Muscle layer of colon (tissue), 2 donors: ENCODE measurements around the gene WDCP.

Experiments
- H3K27ac ChIP-seq: one replicate; pipeline ENCODE4 v1.7.0; 2013; ENCODE audit warnings: low read depth, mild to moderate bottlenecking, low read length, moderate library complexity
- H3K27me3 ChIP-seq, 2 donors: one replicate each; pipeline ENCODE4 v1.7.0; 2013; ENCODE audit warnings: low read length in 2 of 2, mild to moderate bottlenecking in 2 of 2; ENCODE audit not compliant: insufficient read depth in 2 of 2, control insufficient read depth in 1 of 2
- H3K36me3 ChIP-seq: one replicate; pipeline ENCODE4 v1.7.0; 2013; ENCODE audit warnings: mild to moderate bottlenecking, low read length; ENCODE audit not compliant: insufficient read depth
- H3K4me1 ChIP-seq: one replicate; pipeline ENCODE4 v1.7.0; 2013; ENCODE audit warnings: mild to moderate bottlenecking, low read length; ENCODE audit not compliant: insufficient read depth
- H3K4me3 ChIP-seq, 2 donors: one replicate each; pipeline ENCODE4 v1.7.0; 2013; ENCODE audit warnings: low read length in 2 of 2, low read depth in 1 of 2, mild to moderate bottlenecking in 1 of 2, moderate library complexity in 1 of 2
- H3K9ac ChIP-seq: one replicate; pipeline ENCODE4 v1.7.0; 2013; ENCODE audit warnings: low read length
- H3K9me3 ChIP-seq: one replicate; pipeline ENCODE4 v1.7.0; 2013; ENCODE audit warnings: mild to moderate bottlenecking, low read length
- donor health status: abdominal sarcoma.
- donor health status: Adenocarcinoma of cecum.

WDCP gene

DNA sequence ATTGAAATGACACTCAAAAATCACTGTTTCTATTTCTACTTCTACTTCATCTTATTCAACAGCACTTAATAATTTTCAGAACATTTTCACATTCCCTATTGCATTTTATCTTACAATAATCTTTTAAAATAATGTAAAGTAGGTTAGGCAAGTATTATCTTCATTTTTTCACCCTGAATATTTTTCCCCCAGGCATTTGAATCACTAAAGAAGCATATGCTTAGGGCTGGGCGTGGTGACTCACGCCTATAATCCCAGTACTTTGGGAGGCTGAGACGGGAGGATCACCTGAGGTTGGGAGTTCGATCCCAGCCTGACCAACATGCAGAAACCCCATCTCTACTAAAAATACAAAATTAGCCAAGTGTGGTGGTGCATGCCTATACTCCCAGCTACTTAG lies 6.7 kb downstream of the WDCP start:
- H3K27me3 ChIP-seq: no peaks in the 10 kb centered on the region
- H3K27ac ChIP-seq: no peak overlapping the region
- no peaks in the 10 kb centered on the region for H3K9me3 ChIP-seq
- H3K4me3 ChIP-seq: no peak overlapping the region
- H3K36me3 ChIP-seq: peaks cover 22% of the 10 kb centered on the region
- no peak overlapping the region for H3K9ac ChIP-seq
- H3K4me1 ChIP-seq: no peaks in the 10 kb centered on the region

DNA sequence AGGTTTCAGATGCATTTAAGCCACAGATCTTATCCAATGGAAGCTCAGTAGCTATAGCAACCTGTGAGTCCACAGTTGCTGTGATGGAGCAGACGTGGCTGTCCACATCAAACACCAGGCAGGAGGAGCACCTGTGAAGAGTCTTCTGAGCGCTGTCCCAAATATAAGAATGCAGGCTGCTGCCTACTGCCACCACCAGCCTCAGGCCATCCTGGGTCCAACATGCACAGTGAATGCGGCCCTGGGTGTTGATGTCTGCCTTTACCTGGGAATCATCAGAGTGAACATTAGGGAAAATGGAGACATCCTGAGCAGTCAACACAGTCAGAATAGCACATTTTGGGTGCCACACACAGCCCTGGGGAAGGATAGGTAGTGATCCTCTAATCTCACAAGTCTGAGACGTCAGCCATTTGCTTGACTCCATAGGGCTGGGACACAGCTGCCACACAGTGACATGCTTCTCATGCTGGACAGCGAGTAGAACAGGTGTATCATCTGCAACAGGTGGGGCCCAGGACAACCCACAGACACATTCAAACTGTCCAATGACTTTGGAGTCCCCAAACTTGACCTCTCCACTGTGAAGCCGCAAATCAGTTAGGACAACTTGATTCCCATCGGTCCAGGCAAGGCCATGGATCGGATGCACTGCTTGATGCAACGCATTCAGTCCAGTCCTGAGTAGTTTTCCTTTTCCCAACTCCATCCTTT lies 8.2 kb downstream of the WDCP start:
- Histone ChIP-seq H3K4me1 (no peaks in the 10 kb centered on the region), H3K9me3 (no peaks in the 10 kb centered on the region), H3K27ac (no peak overlapping the region), H3K4me3 (no peak overlapping the region), H3K9ac (no peak overlapping the region), H3K27me3 (no peaks in the 10 kb centered on the region), H3K36me3 (peaks cover 22% of the 10 kb centered on the region)

- Histone ChIP-seq H3K4me3 (no peak overlapping the region), H3K9ac (no peak overlapping the region), H3K4me1 (no peaks in the 10 kb centered on the region), H3K9me3 (no peaks in the 10 kb centered on the region), H3K36me3 (peaks cover 26% of the 10 kb centered on the region), H3K27me3 (no peaks in the 10 kb centered on the region), H3K27ac (no peak overlapping the region)
Observed at GRCh38 chr2:24026233-24026632, 21.0 kb downstream of the WDCP start.

DNA sequence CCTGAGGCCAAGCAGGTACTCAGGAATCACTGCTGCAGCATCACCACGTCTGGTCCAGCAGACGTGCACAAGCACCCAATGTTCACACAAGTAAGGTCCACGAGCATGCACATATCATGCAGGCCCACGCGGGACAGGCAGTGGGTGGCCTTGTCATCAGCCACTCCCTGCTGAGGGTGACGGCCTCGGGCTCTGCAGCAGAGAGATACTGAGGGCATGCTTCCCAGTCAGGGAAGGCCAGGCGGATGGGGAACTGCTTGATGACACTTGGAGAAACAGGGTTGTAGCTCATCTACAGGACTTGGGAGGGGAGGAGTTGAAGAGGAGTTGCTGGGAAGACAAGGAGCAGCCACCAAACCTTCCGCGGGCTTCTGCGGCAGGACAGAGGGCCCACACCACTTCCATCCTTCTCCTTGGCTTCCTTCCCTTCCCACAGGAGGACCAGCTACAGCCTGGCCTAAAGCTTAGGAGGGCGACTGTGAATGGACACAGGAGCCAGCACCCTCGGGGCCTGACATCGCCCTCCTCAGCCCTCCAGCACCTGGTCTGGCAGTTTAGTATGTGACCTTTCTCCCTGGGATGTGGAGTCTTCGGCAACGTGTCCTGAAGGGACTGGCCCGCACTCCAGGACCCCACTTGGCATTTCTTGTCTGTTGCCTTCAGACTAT lies 22.1 kb downstream of the WDCP start:
- Histone ChIP-seq H3K27ac (no peak overlapping the region), H3K9ac (no peak overlapping the region), H3K4me1 (no peaks in the 10 kb centered on the region), H3K27me3 (no peaks in the 10 kb centered on the region), H3K4me3 (no peak overlapping the region), H3K36me3 (peaks cover 18% of the 10 kb centered on the region), H3K9me3 (no peaks in the 10 kb centered on the region)

GRCh38 chr2:24024018-24024417 lies 23.2 kb downstream of the WDCP start:
- Histone ChIP-seq H3K4me3 (no peak overlapping the region), H3K27me3 (no peaks in the 10 kb centered on the region), H3K4me1 (no peaks in the 10 kb centered on the region), H3K27ac (no peak overlapping the region), H3K9ac (no peak overlapping the region), H3K36me3 (peaks cover 7% of the 10 kb centered on the region), H3K9me3 (no peaks in the 10 kb centered on the region)

DNA sequence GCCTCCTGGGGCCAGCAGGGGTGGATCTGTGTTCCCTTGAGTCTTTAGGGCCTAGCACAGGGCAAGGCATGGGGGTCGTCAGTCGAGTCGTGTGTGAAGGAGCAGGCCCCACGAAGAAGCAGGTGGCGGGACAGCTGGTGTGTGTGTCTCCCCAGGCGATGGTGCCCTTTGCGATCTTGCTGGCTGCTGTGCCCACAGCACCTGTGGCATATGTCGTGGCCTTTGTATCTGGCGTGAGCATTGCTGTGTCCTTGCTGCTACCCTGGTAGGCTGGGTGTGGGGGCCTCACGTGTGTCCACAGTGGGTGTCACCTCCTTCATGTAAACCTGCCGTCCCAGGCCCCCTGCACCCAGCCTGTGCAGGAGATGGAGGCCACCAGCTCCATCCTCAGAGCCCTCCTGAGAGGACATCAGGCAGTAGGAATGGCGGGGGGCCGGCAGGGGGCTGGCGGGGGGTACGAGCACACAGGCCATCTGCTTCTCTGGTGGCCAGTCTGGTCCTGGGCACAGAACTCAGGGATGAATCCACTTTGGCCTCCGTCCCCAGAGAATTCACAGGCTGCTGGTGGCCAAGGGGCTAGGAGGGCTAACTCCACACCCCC lies 24.1 kb downstream of the WDCP start:
- Histone ChIP-seq H3K9ac (no peak overlapping the region), H3K27ac (no peak overlapping the region), H3K36me3 (peaks cover 4% of the 10 kb centered on the region), H3K4me1 (no peaks in the 10 kb centered on the region), H3K27me3 (no peaks in the 10 kb centered on the region), H3K4me3 (no peak overlapping the region), H3K9me3 (no peaks in the 10 kb centered on the region)

GRCh38 chr2:24022324-24022974 lies 24.7 kb downstream of the WDCP start:
- Histone ChIP-seq H3K27ac (no peak overlapping the region), H3K36me3 (peaks cover 4% of the 10 kb centered on the region), H3K9me3 (no peaks in the 10 kb centered on the region), H3K9ac (no peak overlapping the region), H3K4me3 (no peak overlapping the region), H3K4me1 (no peaks in the 10 kb centered on the region), H3K27me3 (no peaks in the 10 kb centered on the region)

GRCh38 chr2:24021122-24021998 lies 25.8 kb downstream of the WDCP start:
- Histone ChIP-seq H3K9me3 (no peaks in the 10 kb centered on the region), H3K27ac (no peak overlapping the region), H3K4me1 (no peaks in the 10 kb centered on the region), H3K27me3 (no peaks in the 10 kb centered on the region), H3K9ac (no peak overlapping the region), H3K36me3 (peaks cover 4% of the 10 kb centered on the region), H3K4me3 (no peak overlapping the region)

GRCh38 chr2:24020244-24020643 lies 26.9 kb downstream of the WDCP start:
- Histone ChIP-seq H3K27ac (no peak overlapping the region), H3K27me3 (no peaks in the 10 kb centered on the region), H3K9me3 (no peaks in the 10 kb centered on the region), H3K36me3 (peaks cover 4% of the 10 kb centered on the region), H3K4me1 (no peaks in the 10 kb centered on the region), H3K4me3 (no peak overlapping the region), H3K9ac (no peak overlapping the region)

DNA sequence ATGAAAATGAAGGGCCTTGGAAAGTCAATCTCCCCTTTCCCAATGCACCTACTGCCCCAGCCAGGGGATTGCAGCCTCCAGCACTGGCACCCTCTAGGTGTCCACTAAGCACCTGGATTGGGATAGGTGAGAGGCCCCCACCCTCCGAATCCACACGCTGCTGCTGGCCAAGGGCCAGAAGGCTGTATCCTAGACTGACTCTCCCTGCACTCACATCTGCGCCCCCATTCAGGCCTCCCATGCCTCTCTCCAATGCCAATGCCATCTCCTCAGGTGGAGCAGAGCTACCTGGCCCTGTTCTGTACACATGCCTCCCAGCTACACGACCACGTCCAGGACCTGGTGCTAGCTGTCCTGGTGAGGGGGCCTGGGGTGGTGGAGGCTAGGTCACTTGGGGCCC lies 27.5 kb downstream of the WDCP start:
- H3K4me3 ChIP-seq: no peak overlapping the region
- no peaks in the 10 kb centered on the region for H3K9me3 ChIP-seq
- no peaks in the 10 kb centered on the region for H3K4me1 ChIP-seq
- H3K36me3 ChIP-seq: no peaks in the 10 kb centered on the region
- no peaks in the 10 kb centered on the region for H3K27me3 ChIP-seq
- H3K27ac ChIP-seq: no peak overlapping the region
- H3K9ac ChIP-seq: no peak overlapping the region

DNA sequence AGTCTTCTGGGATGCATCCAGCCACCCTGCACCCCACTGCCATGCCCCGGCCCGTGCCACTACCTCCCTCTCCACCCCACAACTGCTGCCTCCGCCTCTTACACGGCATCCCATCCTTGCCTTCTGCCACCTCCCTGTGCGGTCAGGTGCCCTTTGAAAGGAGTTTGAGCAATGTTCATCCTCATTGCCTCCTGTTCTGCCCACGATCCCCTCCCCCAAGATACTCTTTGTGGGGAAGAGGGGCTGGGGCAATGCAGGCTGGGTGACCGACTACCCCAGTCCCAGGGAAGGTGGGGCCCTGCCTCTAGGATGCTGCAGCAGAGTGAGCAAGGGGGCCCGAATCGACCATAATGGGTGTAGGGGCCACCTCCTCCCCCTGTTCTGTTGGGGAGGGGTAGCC lies 28.9 kb downstream of the WDCP start:
- Histone ChIP-seq H3K27me3 (no peaks in the 10 kb centered on the region), H3K4me1 (no peaks in the 10 kb centered on the region), H3K27ac (no peak overlapping the region), H3K9ac (no peak overlapping the region), H3K9me3 (no peaks in the 10 kb centered on the region), H3K36me3 (no peaks in the 10 kb centered on the region), H3K4me3 (no peak overlapping the region)
